GM12864 (cell line): Measurements from ENCODE around the gene TBRG4.

Experiments used
- DNase-seq: peaks from one replicate; pipeline ENCODE4 v3.0.0-alpha.2; 2011; ENCODE audit warnings: low read depth
- H3K4me3 ChIP-seq: 2 replicates; pipeline ENCODE4 v1.5.1; 2011; ENCODE audit warnings: mild to moderate bottlenecking, low read depth, low read length, control low read depth
- CTCF ChIP-seq: IDR thresholded peaks from 2 replicates; pipeline ENCODE4 v1.5.1; 2011; ENCODE audit warnings: low read depth, mild to moderate bottlenecking, moderate library complexity, low read length, control low read depth, inconsistent platforms; ENCODE audit errors: missing control alignments

The TBRG4 gene

GRCh38 chr7:45068236-45069023, 43.1 kb downstream of the TBRG4 start:
- no peak for DNase-seq
- H3K4me3 ChIP-seq, result no peak overlapping the region
- no peak for TF ChIP-seq CTCF

GRCh38 chr7:45067582-45067981, 43.9 kb downstream of the TBRG4 start:
- no peak overlapping the region for H3K4me3 ChIP-seq
- TF ChIP-seq CTCF, result no peak
- no peak for DNase-seq

DNA sequence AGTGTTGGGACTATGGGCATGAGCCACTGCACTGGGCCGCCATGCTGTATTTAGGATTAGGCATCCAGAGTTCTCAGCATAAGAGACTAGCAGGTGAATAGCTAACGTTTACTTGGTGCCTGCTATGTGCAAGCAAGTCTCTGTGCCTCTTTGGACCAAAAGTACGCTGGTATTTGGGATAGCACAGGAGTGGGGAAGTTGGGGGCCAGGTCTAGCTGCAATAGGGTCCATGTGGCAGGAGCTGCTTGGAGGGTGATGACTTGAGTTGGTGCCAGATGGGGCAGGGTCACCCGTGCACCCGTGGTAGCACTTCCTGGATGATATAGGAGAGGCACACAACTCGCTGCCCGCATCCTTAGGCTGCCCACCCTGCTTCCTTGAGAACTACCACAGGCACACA, 45.1 kb downstream of the TBRG4 start:
- H3K4me3 ChIP-seq, result no peak overlapping the region
- no peak for DNase-seq
- no peak for TF ChIP-seq CTCF

- DNase-seq, result no peak
- no peak for TF ChIP-seq CTCF
Measured at GRCh38 chr7:45065031-45065995, 46.2 kb downstream of the TBRG4 start.

GRCh38 chr7:45064047-45064725, 47.3 kb downstream of the TBRG4 start:
- TF ChIP-seq CTCF, result no peak
- DNase-seq, result no peak
- H3K4me3 ChIP-seq, result no peak overlapping the region

More at GRCh38 chr7:45065031-45065995, 46.2 kb downstream of the TBRG4 start:
- no peak overlapping the region for H3K4me3 ChIP-seq

DNA sequence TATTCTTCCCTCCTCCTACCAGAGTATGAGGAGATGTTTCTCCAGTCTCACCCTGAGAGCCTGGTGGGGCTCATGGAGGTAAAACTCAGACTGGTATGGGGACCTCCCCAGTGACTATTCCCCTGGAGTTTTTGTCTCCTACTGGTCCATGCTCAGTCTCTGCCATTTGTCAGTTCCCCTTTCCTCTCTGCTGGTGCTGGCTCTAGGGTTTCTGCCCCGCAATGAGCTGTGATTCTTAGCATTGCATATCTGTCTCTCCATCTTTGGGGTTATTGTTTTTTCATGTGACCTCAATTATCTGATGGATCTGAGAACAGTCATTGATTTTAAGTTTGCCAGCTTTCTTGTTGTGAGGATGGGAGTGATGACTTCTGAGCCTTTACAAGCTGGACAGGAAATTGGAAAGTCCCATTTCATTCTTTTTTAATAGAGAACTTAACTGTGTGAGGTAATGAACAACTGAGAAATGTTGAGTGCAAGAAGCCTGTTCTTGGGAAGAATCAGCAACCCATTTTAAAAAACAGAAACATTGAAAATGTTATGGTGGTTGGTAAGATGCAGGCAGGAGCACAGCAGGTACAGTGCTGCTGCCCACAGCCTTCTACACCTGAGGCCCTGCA, 49.6 kb downstream of the TBRG4 start:
- DNase-seq, result no peak
- no peak for TF ChIP-seq CTCF
- no peak overlapping the region for H3K4me3 ChIP-seq
